Measurements from ENCODE around the gene LPIN3.

DNA sequence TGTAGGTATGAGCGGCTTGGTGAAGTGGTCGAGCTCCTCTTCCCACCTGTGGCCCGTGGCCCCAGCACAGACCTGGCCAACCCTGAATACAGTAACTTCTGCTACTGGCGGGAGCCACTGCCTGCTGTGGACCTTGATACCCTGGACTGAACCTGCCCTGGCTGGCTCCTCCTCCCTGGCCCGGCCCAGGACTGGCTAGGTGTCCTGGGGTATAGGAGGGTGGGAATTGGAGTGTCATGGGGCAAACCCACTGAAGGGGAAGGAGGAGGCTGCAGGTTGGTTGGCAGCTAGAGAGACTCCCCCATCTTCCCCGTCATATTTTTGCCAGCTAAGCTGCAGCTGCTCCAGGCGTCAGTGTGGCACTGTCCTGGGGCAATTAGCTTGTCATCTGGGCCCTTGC lies 18.1 kb downstream of the LPIN3 start:
- TF ChIP-seq, protein P1, sequence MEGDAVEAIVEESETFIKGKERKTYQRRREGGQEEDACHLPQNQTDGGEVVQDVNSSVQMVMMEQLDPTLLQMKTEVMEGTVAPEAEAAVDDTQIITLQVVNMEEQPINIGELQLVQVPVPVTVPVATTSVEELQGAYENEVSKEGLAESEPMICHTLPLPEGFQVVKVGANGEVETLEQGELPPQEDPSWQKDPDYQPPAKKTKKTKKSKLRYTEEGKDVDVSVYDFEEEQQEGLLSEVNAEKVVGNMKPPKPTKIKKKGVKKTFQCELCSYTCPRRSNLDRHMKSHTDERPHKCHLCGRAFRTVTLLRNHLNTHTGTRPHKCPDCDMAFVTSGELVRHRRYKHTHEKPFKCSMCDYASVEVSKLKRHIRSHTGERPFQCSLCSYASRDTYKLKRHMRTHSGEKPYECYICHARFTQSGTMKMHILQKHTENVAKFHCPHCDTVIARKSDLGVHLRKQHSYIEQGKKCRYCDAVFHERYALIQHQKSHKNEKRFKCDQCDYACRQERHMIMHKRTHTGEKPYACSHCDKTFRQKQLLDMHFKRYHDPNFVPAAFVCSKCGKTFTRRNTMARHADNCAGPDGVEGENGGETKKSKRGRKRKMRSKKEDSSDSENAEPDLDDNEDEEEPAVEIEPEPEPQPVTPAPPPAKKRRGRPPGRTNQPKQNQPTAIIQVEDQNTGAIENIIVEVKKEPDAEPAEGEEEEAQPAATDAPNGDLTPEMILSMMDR (IDR thresholded peaks at IDR 0.05) = no peak
- TF ChIP-seq EZH2 (IDR thresholded peaks at IDR 0.05) = no peak
